ENCODE data around the gene MSANTD7. TPM values are rescaled to one million over a fixed set of nuclear protein-coding genes. Genes with fewer than 3 reads are reported as not detected.
"Not testable (repeated sequence)": the region's sequence is repeated elsewhere in the genome, so short reads cannot be mapped to it uniquely, and the experiment has no call there.

MSANTD7 gene
- total RNA-seq, 4 donors from 2014 or later = 5.4 to 11.1 (median 8.0) TPM

- H3K36me3 ChIP-seq = no peaks in the 10 kb centered on the region
- H3K9me3 ChIP-seq = no peaks in the 10 kb centered on the region
- no peak overlapping the region for H3K27ac ChIP-seq (replicated peaks in 1 of 4)
- intact Hi-C loops (cut with DNase I) = no loop called here
- WGBS = 90% methylated on average over 6 of the region's 6 CpGs
- no peaks in the 10 kb centered on the region for H3K27me3 ChIP-seq
- no peak for TF ChIP-seq POLR2A (IDR thresholded peaks at IDR 0.05; ENCODE audit: low read depth)
- TF ChIP-seq EP300 (IDR thresholded peaks at IDR 0.05) = no peak
- TF ChIP-seq CTCF (IDR thresholded peaks at IDR 0.05) = no peak
- TF ChIP-seq POLR2AphosphoS5 (IDR thresholded peaks at IDR 0.05) = no peak
- H3K4me3 ChIP-seq = no peak overlapping the region
- H3K4me1 ChIP-seq = no peaks in the 10 kb centered on the region
- DNase-seq (ENCODE audit: extremely low spot score) = no peak
Observed at GRCh38 chr10:14815681-14816080, 22.4 kb upstream of the MSANTD7 start.

- WGBS = 90% methylated on average over 7 of the region's 7 CpGs
- intact Hi-C loops (cut with DNase I); H3K27me3 ChIP-seq; H3K36me3 ChIP-seq; H3K9me3 ChIP-seq; DNase-seq (ENCODE audit: extremely low spot score); H3K4me1 ChIP-seq; H3K4me3 ChIP-seq; H3K27ac ChIP-seq (replicated peaks in 1 of 4): not testable (repeated sequence)
Observed at GRCh38 chr10:14816717-14817116, 21.4 kb upstream of the MSANTD7 start.

- 92% methylated on average over 10 of the region's 10 CpGs for WGBS
- H3K4me1 ChIP-seq = no peaks in the 10 kb centered on the region
- intact Hi-C loops (cut with DNase I) = loop anchor here (5.0 kb wide), 2 partner anchors 283 to 323 kb away; no protein-coding TSS in a partner anchor
- H3K9me3 ChIP-seq = no peaks in the 10 kb centered on the region
- H3K36me3 ChIP-seq = no peaks in the 10 kb centered on the region
- TF ChIP-seq EP300 (IDR thresholded peaks at IDR 0.05) (no peak), POLR2AphosphoS5 (IDR thresholded peaks at IDR 0.05) (no peak), CTCF (IDR thresholded peaks at IDR 0.05) (no peak), POLR2A (IDR thresholded peaks at IDR 0.05; ENCODE audit: low read depth) (no peak)
- H3K27me3 ChIP-seq = no peaks in the 10 kb centered on the region
- DNase-seq (ENCODE audit: extremely low spot score) = no peak
- H3K4me3 ChIP-seq = no peak overlapping the region
- H3K27ac ChIP-seq (replicated peaks in 1 of 4) = no peak overlapping the region
Observed at GRCh38 chr10:14820010-14820774, 17.9 kb upstream of the MSANTD7 start.

GRCh38 chr10:14820775-14821154 lies 17.3 kb upstream of the MSANTD7 start:
- no peak overlapping the region for H3K27ac ChIP-seq (replicated peaks in 1 of 4)
- H3K36me3 ChIP-seq = no peaks in the 10 kb centered on the region
- no peak overlapping the region for H3K4me3 ChIP-seq
- intact Hi-C loops (cut with DNase I) = loop anchor here (5.0 kb wide), 2 partner anchors 283 to 323 kb away; no protein-coding TSS in a partner anchor
- no peaks in the 10 kb centered on the region for H3K27me3 ChIP-seq
- H3K9me3 ChIP-seq = no peaks in the 10 kb centered on the region
- TF ChIP-seq EP300 (IDR thresholded peaks at IDR 0.05) (no peak), CTCF (IDR thresholded peaks at IDR 0.05) (no peak), POLR2A (IDR thresholded peaks at IDR 0.05; ENCODE audit: low read depth) (no peak), POLR2AphosphoS5 (IDR thresholded peaks at IDR 0.05) (no peak)
- no peaks in the 10 kb centered on the region for H3K4me1 ChIP-seq
- 86% methylated on average over 5 of the region's 5 CpGs for WGBS
- DNase-seq (ENCODE audit: extremely low spot score) = no peak

- intact Hi-C loops (cut with DNase I) = loop anchor here (5.0 kb wide), 2 partner anchors 285 to 325 kb away; no protein-coding TSS in a partner anchor
- no peak overlapping the region for H3K27ac ChIP-seq (replicated peaks in 1 of 4)
- H3K4me1 ChIP-seq = no peaks in the 10 kb centered on the region
- no peaks in the 10 kb centered on the region for H3K9me3 ChIP-seq
- WGBS = 83% methylated on average over 6 of the region's 6 CpGs
- no peak overlapping the region for H3K4me3 ChIP-seq
- no peak for TF ChIP-seq CTCF (IDR thresholded peaks at IDR 0.05)
- TF ChIP-seq POLR2AphosphoS5 (IDR thresholded peaks at IDR 0.05) = no peak
- no peak for TF ChIP-seq POLR2A (IDR thresholded peaks at IDR 0.05; ENCODE audit: low read depth)
- no peak for TF ChIP-seq EP300 (IDR thresholded peaks at IDR 0.05)
- no peak for DNase-seq (ENCODE audit: extremely low spot score)
- no peaks in the 10 kb centered on the region for H3K36me3 ChIP-seq
- H3K27me3 ChIP-seq = no peaks in the 10 kb centered on the region
Observed at GRCh38 chr10:14821635-14822375, 16.3 kb upstream of the MSANTD7 start.

All from esophagus muscularis mucosa (tissue), 4 donors.